DMS79 treated with DMSO at 0.1 percent for 48 hours (cell line): ENCODE measurements around the gene CHERP.

Experiments
- DNase-seq: peaks from one replicate; lab custom pipeline; 2025; lab: John Stamatoyannopoulos, UW

Gene CHERP

GRCh38 chr19:16542045-16542909 is at the start of gene CHERP:
Gene CHERP, minus strand, starts transcription at chr19:16542437. Its CDS starts 59 bp downstream, at chr19:16542378.
- DNase-seq, result peak; percentile 87

DNA sequence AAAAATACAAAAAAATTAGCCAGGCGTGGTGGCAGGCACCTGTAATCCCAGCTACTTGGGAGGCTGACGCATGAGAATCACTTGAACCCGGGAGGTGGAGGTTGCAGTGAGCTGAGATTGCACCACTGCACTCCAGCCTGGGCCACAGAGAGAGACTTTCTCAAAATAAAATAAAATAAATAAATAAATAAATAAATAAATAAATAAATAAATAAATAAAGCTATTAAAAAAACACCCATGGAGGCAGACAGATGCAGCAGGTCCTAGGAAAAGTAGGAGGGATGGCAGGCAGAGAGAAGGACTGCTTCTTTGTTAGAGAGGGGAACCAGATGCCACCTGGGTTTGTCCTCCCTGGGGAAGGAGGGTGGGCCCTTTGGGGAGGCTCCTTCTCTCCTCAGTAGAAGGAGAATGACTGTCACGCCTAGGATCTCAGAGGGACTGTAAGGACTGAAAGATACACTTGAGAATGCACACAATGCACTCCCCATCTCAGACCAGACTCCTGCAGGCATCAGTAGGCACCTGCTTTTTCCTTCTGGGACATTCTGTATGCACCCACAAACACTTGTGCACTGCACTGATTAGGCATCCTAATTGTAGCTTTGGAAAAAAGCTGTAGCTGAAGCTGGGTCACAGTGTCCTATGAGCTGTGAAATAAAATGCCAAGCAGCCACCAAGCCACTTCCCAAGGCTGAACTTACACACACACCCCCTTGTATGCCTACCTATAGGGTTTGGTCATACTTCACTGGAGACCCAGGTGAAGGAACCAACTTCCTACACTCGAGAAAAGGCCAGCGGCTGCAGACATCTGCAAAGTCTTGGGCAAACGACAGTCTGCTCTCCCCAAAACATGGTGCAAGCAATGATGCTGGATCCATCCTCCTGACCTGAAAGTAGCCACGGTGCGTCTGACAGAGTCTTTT is 48.9 kb upstream of the CHERP start:
- DNase-seq, result no peak

DNA sequence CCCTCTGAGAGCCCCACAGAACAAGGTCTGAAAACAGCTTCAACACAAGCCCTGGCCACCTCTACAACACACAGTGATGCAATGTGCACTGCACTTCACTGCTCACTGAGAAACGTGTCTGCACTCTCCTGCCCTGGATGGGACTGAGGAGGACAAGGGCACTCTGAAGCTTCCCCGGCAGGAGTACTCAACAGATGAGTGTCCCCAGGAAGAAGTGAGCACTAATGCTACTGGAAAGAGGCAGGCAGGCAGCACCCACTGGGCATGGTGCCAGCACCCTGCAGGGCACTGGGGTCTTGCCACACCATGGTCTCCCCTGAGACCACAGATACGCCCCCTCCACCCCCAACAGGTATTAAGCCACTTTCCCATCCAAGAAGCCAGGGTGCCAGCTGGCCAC is 47.7 kb upstream of the CHERP start:
- DNase-seq, result peak; percentile 26

DNA sequence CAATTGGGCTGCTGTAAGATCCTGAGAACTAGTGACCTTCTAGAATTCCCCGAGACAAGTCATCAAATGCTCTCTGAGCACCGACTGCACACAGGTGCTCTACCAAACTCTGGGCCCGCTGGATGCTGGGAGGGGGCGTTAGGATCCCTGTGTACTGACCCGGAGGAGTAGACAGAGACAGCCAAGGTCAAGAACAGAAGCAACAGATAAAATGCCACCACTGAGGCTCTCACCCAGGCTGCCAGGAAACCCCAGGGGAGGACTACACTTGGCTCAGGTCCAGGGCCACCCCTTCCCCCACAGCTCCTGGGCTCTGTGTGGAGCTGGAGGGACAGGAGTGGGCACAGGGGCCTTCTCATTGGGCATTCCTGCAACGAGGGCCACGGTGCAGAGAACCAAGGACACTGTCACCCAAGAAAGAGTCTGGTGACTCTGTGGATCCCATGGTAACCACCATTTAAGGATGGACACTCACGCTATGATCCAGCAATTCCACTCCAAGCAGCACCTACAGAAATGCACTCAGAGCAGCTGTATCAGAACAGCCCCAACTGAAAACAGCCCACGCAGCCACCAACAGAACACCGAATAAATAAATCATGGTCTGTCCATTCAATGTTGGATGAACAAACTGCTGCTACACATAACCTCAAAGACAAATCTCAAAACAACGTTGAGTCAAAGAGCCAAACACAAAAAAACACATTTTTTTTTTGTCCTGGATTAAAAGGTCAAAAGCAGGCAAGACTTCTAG is 46.8 kb upstream of the CHERP start:
- no peak for DNase-seq

DNA sequence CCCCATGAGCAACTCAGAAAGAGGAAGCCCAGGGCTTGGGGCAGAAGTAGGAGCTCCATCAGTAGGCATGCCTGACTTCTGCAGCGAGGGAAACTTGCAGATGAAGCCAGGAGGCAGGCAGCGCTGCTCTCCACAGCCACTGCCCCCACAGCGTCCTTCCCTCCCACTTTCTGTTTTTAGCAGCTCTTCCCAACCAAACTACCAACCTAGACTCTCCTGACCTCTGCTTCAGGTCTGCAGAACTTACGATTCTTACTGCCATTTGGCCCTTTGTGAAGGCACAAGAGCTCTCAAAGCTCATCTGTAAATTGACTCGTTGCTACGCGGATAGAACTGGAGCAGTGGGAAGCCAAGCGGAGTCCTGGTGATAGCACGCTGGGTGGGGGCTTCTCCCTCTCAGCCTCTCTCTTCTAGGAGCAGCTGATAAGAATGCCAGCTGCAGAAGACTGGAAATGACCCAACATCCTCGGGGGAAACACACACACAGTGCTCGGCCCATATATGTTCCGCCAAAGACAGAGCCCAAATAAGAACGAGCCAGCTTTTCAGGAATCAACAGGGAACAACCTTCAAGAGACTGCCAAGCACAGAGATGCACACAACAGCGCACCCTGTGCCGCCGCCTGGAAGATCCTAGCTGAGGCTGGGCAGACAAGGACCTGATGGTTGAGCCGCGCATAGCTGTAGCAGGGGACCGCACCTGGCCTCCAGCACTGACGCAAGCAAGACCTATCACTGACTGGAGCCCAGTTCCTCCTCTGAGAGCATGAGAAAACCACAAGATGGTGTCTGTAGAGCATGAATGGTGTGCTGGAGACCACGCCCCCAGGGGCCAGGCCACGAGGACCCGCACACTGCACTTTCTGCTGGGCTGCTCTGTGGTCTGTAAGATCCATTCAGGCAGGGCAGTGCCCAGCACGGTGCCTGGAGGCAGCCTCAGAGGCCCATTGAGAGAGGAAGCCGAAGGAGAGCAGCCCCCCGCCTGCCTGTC is 45.9 kb upstream of the CHERP start:
- peak; percentile 78 for DNase-seq

DNA sequence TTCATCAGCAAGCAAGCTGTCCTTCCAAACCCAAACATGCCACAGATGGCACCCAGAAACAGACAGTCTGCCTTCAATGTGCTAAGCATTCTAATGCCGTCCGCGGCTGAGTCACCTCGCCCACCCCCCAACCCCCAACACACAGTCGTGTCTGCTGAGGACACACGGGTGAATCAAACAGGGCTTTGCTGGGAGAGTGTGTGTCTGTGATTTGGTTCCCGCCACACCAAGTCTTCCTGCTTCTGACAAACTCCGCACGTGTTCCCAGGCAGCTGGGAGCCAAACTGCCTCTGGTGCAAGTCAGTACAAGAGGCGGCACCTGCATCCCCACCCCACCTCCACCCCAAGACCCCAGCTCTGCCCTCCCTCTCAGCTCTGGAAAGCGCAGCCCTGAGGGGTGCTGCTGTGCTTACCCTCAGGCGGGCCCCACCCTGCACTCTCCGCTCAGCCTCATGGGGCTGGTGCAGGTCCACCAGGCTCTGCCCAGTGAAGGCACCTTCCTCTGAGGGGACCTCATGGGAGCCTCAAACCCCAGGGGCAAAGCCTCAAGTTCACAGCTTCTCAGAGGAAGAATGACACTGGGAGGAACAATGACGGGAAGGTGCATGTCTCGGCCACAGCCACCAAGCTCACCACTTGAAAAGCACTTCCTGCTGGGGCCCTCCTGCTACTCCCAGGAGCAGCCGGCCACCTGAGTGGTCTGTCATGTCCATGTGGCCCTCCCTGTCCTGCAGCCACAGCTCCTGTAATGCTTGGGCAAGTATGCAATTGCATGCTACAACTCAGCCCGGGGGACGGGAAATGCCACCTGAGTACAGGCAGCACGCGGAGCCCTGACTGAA is 45.0 kb upstream of the CHERP start:
- peak; percentile 34 for DNase-seq

GRCh38 chr19:16586477-16586871 is 44.2 kb upstream of the CHERP start:
- DNase-seq, result no peak

GRCh38 chr19:16585808-16586476 is 43.7 kb upstream of the CHERP start:
- no peak for DNase-seq

DNA sequence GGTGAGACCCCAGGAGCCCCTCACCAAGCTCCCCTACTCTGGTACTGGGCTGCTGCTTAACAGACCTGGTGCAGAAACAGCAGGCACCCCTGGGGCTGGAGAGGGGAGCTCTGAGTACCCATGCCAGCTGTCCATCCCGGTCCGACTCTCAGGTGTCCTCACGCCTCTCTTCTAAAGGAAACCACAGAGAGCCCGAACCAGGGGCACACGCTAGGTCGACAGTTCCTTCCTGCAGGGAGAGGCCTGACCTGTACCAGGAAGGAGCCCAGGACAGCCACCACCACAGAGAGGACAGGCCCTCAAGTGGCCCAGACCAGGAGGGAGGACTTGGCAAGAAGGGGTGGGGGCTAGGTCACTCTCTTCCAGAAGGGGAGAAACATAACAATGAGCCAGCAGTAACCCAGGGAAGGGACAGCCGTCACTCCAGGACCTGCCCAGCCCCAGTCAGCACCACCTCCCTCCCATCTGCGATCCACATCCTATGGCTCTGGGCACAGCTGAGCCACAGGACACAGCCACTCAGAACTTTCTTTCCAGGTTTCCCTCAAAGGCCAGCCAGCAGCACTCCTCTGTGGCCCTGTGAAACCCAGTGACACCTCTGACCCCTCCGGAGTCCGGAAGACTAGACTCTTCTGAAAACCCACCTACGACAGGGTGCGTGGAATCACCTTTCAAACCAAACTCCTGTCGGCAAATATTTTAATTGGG is 43.0 kb upstream of the CHERP start:
- no peak for DNase-seq

DNA sequence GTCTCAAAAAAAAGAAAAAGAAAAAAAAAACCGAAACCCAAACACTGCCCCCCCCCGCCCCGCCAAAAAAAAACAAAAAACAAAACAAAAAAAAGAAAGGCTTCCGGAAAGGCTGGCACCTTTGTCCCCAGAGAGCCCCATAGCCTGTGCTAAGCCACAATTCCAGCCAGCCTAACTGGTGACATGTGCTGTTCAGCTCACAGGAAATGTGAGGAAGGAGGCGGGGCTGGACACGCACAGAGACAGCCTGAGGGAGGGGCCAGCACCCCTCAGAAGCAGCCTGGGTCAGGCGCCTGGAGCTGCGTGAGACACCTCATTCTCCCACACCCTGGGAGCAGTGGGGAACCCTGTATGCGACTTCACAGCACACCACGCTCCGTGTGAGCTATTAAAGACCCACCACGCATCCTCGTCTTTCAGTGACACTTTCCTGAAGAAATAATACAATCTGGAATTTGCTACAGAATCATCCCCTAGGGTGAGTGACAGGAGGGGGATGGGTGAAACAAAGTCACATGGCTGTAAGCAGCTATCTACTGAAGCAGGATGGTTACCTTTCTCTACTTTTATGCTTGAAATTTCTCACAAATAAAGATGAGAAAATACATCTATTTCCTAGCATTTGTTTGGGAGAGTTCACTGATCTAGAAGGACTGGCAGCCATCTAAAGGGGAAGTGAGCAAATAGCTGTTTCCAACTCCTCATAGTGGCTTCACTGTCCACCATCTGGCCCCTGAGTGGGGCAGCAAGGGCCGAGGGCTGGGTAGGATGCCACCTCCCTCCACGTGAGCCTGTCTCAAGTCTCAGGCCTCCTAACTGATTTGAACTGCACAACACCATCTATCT is 42.2 kb upstream of the CHERP start:
- DNase-seq, result no peak

DNA sequence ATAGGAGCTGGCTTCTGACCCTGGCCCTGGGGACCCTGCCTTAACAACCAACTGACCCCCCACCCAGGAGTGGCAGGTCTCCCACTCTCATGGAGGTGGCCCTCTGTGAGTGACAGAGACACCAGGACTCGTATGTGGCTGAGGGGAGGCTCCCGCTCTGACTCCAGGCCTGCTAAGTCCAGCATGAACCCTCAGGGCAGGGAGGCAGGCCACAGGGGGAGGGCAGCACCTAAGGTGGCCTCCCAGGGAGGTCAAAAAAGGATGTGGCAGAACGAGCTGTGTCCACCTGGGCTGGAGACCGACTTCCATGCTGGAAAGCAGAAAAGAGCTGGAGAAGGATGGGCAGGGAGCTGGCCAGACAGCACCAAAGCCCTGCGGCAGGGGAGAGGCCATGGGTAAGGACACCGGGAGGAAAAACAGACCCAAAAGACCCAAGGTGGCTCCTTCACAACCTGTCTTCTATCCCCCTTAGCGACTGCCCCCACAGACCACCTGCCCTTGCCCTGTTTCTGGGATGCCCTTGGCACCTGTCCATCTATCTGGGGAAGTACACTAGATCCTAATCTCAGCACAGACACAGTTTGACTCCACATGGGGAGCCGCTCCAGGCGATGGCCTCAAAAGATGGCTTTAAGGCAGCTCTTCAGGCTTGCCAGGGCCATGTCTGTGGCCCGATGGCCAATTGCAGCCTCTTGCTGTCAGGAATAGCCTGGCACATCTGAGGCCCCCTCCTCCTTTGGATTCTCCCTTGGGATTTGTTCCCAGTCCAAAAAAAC is 40.4 kb upstream of the CHERP start:
- no peak for DNase-seq

GRCh38 chr19:16581971-16582343 is 39.7 kb upstream of the CHERP start:
- DNase-seq, result no peak

DNA sequence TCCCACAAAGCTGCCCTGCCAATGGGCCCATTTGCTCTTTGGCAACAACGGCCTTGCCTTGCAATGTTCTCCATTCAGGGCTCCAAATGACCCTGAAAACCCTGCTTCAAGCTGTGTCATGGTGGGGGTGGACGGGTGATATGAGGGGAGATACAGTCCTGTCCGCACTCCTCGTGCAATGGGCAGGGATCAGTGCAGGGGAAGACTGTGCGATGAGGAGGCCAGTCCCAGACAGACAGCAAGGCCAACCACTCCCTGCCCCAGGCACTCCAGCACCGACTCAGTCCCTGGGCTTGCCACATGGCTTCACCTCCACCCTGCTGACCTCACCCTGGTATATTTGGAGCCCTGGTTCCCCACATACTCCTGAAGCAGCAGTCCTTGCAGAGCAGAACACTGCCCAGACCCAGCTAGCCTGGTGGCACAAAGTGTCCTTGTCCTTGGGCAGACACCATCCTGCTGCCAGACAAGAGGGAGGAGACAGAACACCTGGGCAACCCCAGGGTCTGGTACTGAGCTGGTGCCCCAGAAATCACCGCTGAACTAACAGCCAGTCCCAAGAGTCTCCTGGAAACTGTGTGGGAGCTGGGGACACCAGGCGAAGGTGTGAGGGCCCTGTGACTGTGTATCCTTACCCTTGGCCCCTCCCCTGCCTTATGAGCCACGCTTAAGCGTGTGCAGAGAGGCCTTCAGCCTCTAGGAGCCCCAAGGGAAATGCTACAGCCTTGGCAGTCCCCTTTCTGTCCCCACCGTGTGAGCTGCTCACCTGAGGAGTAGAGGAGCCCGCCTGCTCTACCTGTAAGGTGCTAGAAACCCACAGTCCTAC is 39.1 kb upstream of the CHERP start:
- DNase-seq, result peak; percentile 33

DNA sequence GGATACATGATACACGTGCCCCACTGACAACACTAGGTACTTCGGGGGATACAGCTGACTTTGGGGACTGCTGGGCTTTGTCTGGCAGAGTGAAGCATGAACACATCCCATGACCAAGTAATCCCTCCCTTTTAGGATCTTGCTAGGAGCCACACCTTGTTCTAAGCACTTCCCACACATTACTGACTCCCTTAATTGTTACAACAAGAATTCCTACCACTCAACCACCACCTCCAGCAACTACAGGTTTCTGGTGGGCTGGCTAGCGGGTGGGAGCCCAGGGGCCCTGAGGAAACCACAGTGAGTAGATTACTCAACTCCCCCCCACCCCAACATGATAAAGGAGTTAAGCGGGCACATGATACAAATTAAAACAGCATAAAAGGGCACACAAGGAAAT is 37.1 kb upstream of the CHERP start:
- DNase-seq, result no peak

- DNase-seq, result no peak
These were observed 35.3 kb upstream of the CHERP start for GRCh38 chr19:16577531-16577985.
